ENCODE measurements around the gene MUC13.

Gene MUC13

DNA sequence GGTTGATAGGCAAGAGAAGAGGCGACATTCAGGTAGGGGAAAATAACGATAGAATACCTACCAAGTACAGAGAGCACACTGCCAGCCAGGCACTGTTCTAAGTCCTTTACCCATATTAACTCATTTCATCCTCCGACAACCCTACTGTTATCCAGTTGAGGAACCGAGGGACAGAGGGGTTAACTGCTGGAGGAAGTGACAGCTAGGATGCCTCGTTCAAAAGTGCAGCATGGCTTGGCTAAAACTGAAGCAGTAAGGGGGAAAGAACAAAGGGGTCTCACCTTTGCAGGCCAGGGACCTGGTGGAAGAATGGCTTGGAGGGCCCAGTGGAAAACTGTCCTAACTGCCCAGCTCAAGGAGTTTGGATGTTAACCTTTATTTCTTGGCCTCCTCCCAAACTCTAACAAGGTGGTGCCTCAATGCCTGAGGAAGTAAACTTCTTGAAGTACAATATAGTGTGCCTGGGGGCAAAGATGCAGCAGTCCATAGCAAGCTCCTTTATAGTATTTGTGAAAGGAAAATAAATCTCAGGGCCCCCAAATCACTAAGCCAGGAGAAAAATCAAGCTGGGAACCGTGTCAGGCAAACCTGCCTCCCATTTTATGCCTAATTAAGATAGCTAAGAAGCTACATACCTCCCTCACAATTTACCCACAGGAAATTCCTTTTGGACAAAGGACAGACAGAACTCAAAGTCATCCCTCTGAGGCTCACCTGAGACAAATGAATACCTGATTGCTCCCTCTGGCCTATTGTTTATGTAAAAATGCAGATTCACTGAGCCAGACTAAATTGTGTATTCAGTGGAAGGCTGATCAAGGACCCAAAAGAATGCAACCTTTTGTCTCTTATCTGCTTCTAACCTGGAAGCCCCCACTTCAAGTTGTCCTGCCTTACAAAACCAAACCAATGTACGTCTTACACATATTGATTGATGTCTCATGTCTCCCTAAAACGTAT is 45.8 kb downstream of the MUC13 start:
- TF ChIP-seq, protein P1, sequence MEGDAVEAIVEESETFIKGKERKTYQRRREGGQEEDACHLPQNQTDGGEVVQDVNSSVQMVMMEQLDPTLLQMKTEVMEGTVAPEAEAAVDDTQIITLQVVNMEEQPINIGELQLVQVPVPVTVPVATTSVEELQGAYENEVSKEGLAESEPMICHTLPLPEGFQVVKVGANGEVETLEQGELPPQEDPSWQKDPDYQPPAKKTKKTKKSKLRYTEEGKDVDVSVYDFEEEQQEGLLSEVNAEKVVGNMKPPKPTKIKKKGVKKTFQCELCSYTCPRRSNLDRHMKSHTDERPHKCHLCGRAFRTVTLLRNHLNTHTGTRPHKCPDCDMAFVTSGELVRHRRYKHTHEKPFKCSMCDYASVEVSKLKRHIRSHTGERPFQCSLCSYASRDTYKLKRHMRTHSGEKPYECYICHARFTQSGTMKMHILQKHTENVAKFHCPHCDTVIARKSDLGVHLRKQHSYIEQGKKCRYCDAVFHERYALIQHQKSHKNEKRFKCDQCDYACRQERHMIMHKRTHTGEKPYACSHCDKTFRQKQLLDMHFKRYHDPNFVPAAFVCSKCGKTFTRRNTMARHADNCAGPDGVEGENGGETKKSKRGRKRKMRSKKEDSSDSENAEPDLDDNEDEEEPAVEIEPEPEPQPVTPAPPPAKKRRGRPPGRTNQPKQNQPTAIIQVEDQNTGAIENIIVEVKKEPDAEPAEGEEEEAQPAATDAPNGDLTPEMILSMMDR (IDR thresholded peaks at IDR 0.05; ENCODE audit: low read length, missing control alignments): no peak
- H3K4me3 ChIP-seq (replicated peaks; ENCODE audit: low read depth, low read length): no peak overlapping the region
- no peak for DNase-seq (ENCODE audit: low read depth)

DNA sequence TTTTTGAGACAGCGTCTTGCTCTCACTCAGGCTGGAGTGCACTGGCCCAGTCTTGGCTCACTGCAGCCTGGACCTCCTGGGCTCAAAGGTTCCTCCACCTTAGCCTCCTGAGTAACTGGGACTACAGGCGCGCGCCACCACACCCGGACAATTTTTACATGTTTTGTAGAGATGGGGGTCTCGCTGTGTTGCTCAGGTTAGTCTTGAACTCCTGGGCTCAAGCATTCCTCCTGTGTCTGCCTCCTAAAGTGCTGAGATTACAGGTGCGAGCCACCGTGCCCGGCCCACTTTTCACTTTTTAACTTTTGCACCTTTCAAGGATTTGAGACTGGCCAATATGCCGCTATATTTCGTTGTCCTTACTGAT is 46.6 kb downstream of the MUC13 start:
- TF ChIP-seq, protein P1 (IDR thresholded peaks at IDR 0.05; ENCODE audit: low read length, missing control alignments): no peak
- H3K4me3 ChIP-seq (replicated peaks; ENCODE audit: low read depth, low read length): peak overlapping the region; percentile 67
- no peak for DNase-seq (ENCODE audit: low read depth)

DNA sequence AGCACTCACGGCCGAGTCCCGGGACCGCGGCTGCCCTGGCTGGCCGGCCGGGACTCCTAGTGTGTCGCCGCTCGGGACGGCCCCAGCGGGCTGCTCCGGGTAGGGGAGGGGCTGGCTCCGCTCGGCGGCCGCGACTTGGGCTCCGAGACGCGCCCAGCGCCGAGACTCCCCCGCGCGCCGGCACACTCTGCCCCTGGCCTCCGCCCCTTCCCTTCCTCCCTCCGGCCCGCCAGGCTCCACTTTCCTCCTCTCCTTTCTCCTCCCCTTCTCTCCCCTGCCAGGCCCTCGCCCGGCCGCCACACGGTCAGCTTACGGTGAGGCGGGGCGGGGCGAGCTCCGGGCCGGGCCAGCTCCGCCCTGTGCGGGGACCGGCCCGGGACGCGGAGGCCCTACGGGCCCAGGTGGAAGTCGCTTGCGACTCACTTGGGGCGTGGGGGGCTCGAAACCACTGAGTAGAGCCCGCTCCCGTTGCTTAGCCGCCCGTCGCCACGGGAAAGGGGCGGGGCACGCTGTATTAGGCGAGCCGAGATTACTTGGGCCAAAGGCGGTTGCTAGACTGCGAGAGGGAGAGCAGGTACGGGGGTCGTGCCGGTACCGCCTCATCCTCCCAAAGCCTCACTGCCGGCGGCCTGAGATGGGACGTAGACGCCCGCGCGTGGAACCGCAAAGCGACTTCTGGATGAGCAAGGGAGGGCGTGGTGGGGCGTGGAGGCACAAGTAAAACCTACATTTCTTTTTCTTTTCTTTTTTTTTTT is 47.2 kb downstream of the MUC13 start, which contains the start of gene ITGB5:
Gene ITGB5 (minus strand): TSS at position 189 of the 755 bp plus-strand sequence. CDS start 365 bp downstream, outside the sequence.
- peak; percentile 83 for DNase-seq (ENCODE audit: low read depth)
- TF ChIP-seq, protein P1 (IDR thresholded peaks at IDR 0.05; ENCODE audit: low read length, missing control alignments): no peak
- H3K4me3 ChIP-seq (replicated peaks; ENCODE audit: low read depth, low read length): peak within 1 kb of the TSS; percentile 67

DNA sequence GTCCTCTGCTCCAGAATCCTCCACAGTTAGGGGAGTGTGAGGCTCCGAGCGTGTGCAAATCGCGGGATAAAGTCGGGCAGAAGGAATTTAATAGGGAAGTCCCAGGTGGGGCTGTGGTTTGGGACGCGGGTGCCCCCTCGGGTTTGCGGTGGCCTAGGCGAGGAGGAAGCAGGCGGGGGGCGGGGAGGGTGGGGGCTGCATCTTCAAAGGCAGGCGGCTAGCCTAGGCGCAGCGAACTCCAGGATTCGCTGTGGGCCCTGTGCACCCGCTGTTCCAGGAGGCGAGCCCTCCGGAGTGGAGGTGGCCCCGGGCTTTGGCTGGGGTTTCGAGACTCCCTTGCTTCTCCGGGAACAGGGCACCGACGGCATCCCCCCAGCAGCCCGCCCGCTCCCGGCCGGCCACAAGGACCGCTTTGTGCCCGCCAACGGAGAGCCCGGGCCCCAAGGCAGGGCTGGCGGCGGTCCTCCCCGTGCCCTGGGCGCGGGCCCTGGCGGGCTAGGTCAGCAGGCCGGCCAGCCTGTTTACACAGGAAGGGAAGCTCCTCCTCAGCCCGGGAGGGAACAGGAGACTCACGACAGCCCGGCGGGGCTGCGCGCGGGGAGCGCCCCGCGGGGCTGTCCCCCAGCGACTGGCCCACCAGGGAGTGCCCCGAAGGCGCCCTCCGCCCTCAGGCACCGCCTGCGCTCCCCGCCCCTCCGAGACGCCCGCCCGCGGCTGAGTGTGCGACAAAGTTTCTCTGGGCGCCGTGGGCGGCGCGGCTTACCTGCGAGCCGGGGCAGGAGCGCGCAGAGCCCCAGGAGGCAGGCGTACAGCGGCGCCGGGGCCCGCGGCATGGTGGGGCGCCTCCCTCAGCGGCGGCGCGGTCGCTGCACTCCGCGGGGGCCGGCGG is 48.1 kb downstream of the MUC13 start:
- TF ChIP-seq, protein P1 (IDR thresholded peaks at IDR 0.05; ENCODE audit: low read length, missing control alignments): no peak
- peak overlapping the region; percentile 67 for H3K4me3 ChIP-seq (replicated peaks; ENCODE audit: low read depth, low read length)
- DNase-seq (ENCODE audit: low read depth): peak; percentile 47

DNA sequence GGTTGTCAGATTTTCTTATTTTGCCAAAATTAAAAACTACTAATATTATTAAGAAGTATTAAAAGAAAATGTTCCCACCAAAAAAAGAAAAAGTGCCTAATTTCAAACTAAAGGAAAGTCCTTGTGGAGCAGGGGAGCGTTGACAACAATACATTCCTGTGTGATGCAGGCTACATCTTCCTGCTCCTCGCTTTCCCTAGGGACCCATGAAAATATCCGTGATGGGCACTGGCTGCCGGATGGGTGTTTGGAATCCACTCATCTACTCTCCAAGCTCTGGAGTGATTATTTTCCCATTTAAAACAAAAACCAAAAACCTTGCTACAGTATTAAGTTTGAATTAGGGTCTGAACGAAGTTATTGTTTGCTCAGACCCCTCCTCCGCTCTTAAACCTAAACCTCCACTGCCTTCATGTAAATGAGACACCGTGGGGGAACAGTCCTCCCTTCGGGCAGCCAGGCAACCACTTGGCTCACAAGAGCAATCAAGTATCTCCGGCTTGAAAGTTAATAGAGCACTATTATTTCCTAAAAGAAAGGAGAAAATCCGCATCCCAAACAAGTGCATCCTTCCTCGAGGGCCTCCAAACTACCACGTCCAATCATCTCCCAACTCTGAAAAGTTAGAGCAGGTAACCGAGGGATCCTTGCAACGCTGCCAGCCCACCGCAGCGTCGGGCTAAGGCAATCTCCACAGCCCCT is 48.9 kb downstream of the MUC13 start:
- peak; percentile 33 for DNase-seq (ENCODE audit: low read depth)
- H3K4me3 ChIP-seq (replicated peaks; ENCODE audit: low read depth, low read length): peak overlapping the region; percentile 67
- TF ChIP-seq, protein P1 (IDR thresholded peaks at IDR 0.05; ENCODE audit: low read length, missing control alignments): no peak
